Upper lobe of left lung (tissue), 6 donors: ENCODE data around the gene ZNF777. TPM values are rescaled to one million over a fixed set of nuclear protein-coding genes. Genes with fewer than 3 reads are reported as not detected.

ENCODE experiments used
- ATAC-seq, 2 donors: fragments of 200-7000 bp; cut with Tn5 transposase; one replicate each; pipeline ENCODE4 v1.9.1; 2022; ENCODE audit warnings: mild to moderate bottlenecking in 2 of 2, moderate library complexity in 2 of 2; ENCODE audit not compliant: low FRiP score in 2 of 2
- DNase-seq, 2 donors: peaks; one replicate each; pipeline ENCODE4 v3.0.0-alpha.2; 2019 to 2020
- H3K27ac ChIP-seq, 4 donors: fragments of 200-600 bp; sonication (generic); one replicate each; pipeline ENCODE4 v1.5.1; 2016 to 2019
- H3K27me3 ChIP-seq, 4 donors: fragments of 200-600 bp; sonication (generic); one replicate each; pipeline ENCODE4 v1.5.1; 2017 to 2019
- H3K36me3 ChIP-seq, 4 donors: fragments of 200-600 bp; sonication (generic); one replicate each; pipeline ENCODE4 v1.5.1; 2016 to 2019
- H3K4me1 ChIP-seq, 4 donors: fragments of 200-600 bp; sonication (generic); one replicate each; pipeline ENCODE4 v1.5.1; 2018 to 2019
- H3K4me3 ChIP-seq, 4 donors: fragments of 200-600 bp; sonication (generic); one replicate each; pipeline ENCODE4 v1.5.1; 2017 to 2019; ENCODE audit warnings: mild to moderate bottlenecking in 2 of 4, moderate library complexity in 1 of 4
- H3K9me3 ChIP-seq, 4 donors: fragments of 200-600 bp; sonication (generic); one replicate each; pipeline ENCODE4 v1.5.1; 2018 to 2019
- CTCF ChIP-seq, 6 experiments: fragments of 450-650 bp in 4 of 6; fragments of 200-600 bp in 2 of 6; sonication (generic) in 2 of 6; IDR thresholded peaks; one replicate each; pipeline ENCODE4 v1.5.1; 2016 to 2019; ENCODE audit warnings: antibody characterized with exemption in 6 of 6
- EP300 ChIP-seq, 4 donors: sonication (generic); formaldehyde crosslinking; IDR thresholded peaks; one replicate each; pipeline ENCODE4 v1.5.1; 2017; ENCODE audit warnings: antibody characterized with exemption in 4 of 4, control low read depth in 2 of 4
- POLR2A ChIP-seq, 4 donors: fragments of 450-650 bp; IDR thresholded peaks; one replicate each; pipeline ENCODE4 v1.5.1; 2016 to 2017; ENCODE audit warnings: antibody characterized with exemption in 4 of 4, mild to moderate bottlenecking in 2 of 4
- POLR2AphosphoS5 ChIP-seq, 2 donors: sonication (generic); formaldehyde crosslinking; IDR thresholded peaks; one replicate each; pipeline ENCODE4 v1.5.1; 2017; ENCODE audit warnings: antibody characterized with exemption in 2 of 2
- WGBS, 2 donors: methylation state at CpG; one replicate each; pipeline ENCODE4 v1.1.5; 2017 to 2018; 5-methylcytosine and 5-hydroxymethylcytosine counted together
- total RNA-seq, 6 donors: library from RNA; depleted of rRNA in 4 of 6; stranded (reverse); fragments of >200 nt in 4 of 6; gene quantifications; one replicate each; pipeline versions ENCODE4 v1.1.0 to v1.2.1, GENCODE V29; 2016 to 2021
- donor health status: DM: no; HTN: no; CAD: no; lungs with moderate emphysema.
- donor health status: DM: no; HTN: yes; CAD: no; lungs with severe emphysema.

The ZNF777 gene
- total RNA-seq, 6 donors from 2014 or later, result 9.3 to 16.0 (median 10.8) TPM

- no peak for ATAC-seq
- DNase-seq, result no peak
- H3K4me1 ChIP-seq, result no peaks in the 10 kb centered on the region
- H3K9me3 ChIP-seq, result no peaks in the 10 kb centered on the region
- no peak overlapping the region for H3K4me3 ChIP-seq
- TF ChIP-seq EP300 (IDR thresholded peaks at IDR 0.05) (no peak), CTCF (IDR thresholded peaks at IDR 0.05) (no peak), POLR2AphosphoS5 (IDR thresholded peaks at IDR 0.05) (no peak), POLR2A (IDR thresholded peaks at IDR 0.05) (no peak)
- no peak overlapping the region for H3K27ac ChIP-seq
- H3K36me3 ChIP-seq, result peaks cover 3 to 12% (median 8%) of the 10 kb centered on the region in 4 donors
- H3K27me3 ChIP-seq, result no peaks in the 10 kb centered on the region
- 71 to 74% methylated on average over 5 of the region's 5 CpGs for WGBS, 2 donors
Measured at GRCh38 chr7:149468208-149468607, 7.3 kb upstream of the ZNF777 start.

GRCh38 chr7:149467321-149467859, 6.5 kb upstream of the ZNF777 start:
- H3K4me3 ChIP-seq, result no peak overlapping the region
- no peaks in the 10 kb centered on the region for H3K9me3 ChIP-seq
- H3K4me1 ChIP-seq, result no peaks in the 10 kb centered on the region
- WGBS, 2 donors, result 71 to 83% methylated on average over 1 of the region's 1 CpG
- H3K27me3 ChIP-seq, result no peaks in the 10 kb centered on the region
- no peak for TF ChIP-seq POLR2A (IDR thresholded peaks at IDR 0.05)
- no peak for TF ChIP-seq CTCF (IDR thresholded peaks at IDR 0.05)
- TF ChIP-seq POLR2AphosphoS5 (IDR thresholded peaks at IDR 0.05), result no peak
- H3K27ac ChIP-seq, result no peak overlapping the region
- DNase-seq (no peak), ATAC-seq (no peak)
- H3K36me3 ChIP-seq, result peaks cover 0 to 4% (median 1%) of the 10 kb centered on the region in 4 donors

GRCh38 chr7:149466364-149466763, 5.5 kb upstream of the ZNF777 start:
- TF ChIP-seq CTCF (IDR thresholded peaks at IDR 0.05) (no peak), POLR2A (IDR thresholded peaks at IDR 0.05) (no peak), POLR2AphosphoS5 (IDR thresholded peaks at IDR 0.05) (no peak), EP300 (IDR thresholded peaks at IDR 0.05) (no peak)
- no peaks in the 10 kb centered on the region for H3K27me3 ChIP-seq
- ATAC-seq, result no peak

GRCh38 chr7:149463500-149464161, 2.8 kb upstream of the ZNF777 start:
- peaks cover 9 to 20% (median 16%) of the 10 kb centered on the region in 4 donors for H3K4me1 ChIP-seq
- no peak overlapping the region for H3K27ac ChIP-seq
- no peaks in the 10 kb centered on the region for H3K9me3 ChIP-seq
- DNase-seq (no peak), ATAC-seq (no peak)
- no peaks in the 10 kb centered on the region for H3K36me3 ChIP-seq
- H3K27me3 ChIP-seq, result no peaks in the 10 kb centered on the region
- no peak overlapping the region for H3K4me3 ChIP-seq
- TF ChIP-seq EP300 (IDR thresholded peaks at IDR 0.05) (no peak), CTCF (IDR thresholded peaks at IDR 0.05) (no peak), POLR2AphosphoS5 (IDR thresholded peaks at IDR 0.05) (no peak), POLR2A (IDR thresholded peaks at IDR 0.05) (no peak)
- WGBS, 2 donors, result 90 to 93% methylated on average over 1 of the region's 1 CpG

More at GRCh38 chr7:149466364-149466763, 5.5 kb upstream of the ZNF777 start:
- Histone ChIP-seq H3K4me3 (no peak overlapping the region), H3K4me1 (peaks cover 0 to 1% (median 0%) of the 10 kb centered on the region in 4 donors), H3K27ac (no peak overlapping the region), H3K9me3 (no peaks in the 10 kb centered on the region), H3K36me3 (no peaks in the 10 kb centered on the region)
- no peak for DNase-seq

- H3K27ac ChIP-seq, result no peak overlapping the region
- DNase-seq (no peak), ATAC-seq (no peak)
- H3K27me3 ChIP-seq, result no peaks in the 10 kb centered on the region
- H3K4me1 ChIP-seq, result peaks cover 13 to 32% (median 19%) of the 10 kb centered on the region in 4 donors
- H3K36me3 ChIP-seq, result no peaks in the 10 kb centered on the region
- no peak overlapping the region for H3K4me3 ChIP-seq
- no peaks in the 10 kb centered on the region for H3K9me3 ChIP-seq
- 86 to 89% methylated on average over 9 of the region's 9 CpGs for WGBS, 2 donors
- TF ChIP-seq EP300 (IDR thresholded peaks at IDR 0.05) (no peak), POLR2AphosphoS5 (IDR thresholded peaks at IDR 0.05) (no peak), CTCF (IDR thresholded peaks at IDR 0.05) (no peak), POLR2A (IDR thresholded peaks at IDR 0.05) (no peak)
Measured at GRCh38 chr7:149462101-149462520, 1.2 kb upstream of the ZNF777 start.
